IMR-90 (cell line): ENCODE measurements around the gene SEC24D. TPM values are rescaled to one million over a fixed set of nuclear protein-coding genes. Genes with fewer than 3 reads are reported as not detected.

Source experiments
- ATAC-seq: fragments of 200-7000 bp; cut with Tn5 transposase; 2 replicates; pipeline ENCODE4 v1.9.1; 2020; ENCODE audit warnings: low read depth, mild to moderate bottlenecking, moderate library complexity
- BruUV-seq: library from RNA; stranded (reverse); fragments of 400-500 nt; replicated peaks from 2 replicates; lab custom pipeline; 2021; lab: Mats Ljungman, UMichigan
- CTCF ChIA-PET: fragments of 300-600 bp; formaldehyde crosslinking; extraction: SDS; loops from one replicate; lab custom pipeline; 2021; ENCODE audit warnings: antibody characterized with exemption; lab: Yijun Ruan, JAX
- POLR2A ChIA-PET: fragments of 300-600 bp; sonication (Branson Sonifier 250); formaldehyde crosslinking; loops from one replicate; lab custom pipeline; 2022; ENCODE audit warnings: antibody characterized with exemption; ENCODE audit not compliant: unreplicated experiment; lab: Charles Lee
- DNase-seq: peaks from one replicate; pipeline ENCODE4 v3.0.0; 2013
- H2AFZ ChIP-seq: replicated peaks from 2 replicates; pipeline ENCODE3; 2013; ENCODE audit warnings: low read length, mild to moderate bottlenecking; ENCODE audit not compliant: poor library complexity
- H2AK5ac ChIP-seq: 2 replicates; pipeline ENCODE4 v1.6.1; 2013; ENCODE audit warnings: low read depth, low read length, inconsistent platforms
- H2AK9ac ChIP-seq: replicated peaks from 2 replicates; pipeline ENCODE3; 2013; ENCODE audit warnings: mild to moderate bottlenecking, low read depth, low read length, moderate library complexity; ENCODE audit not compliant: poor library complexity
- H2BK120ac ChIP-seq: 2 replicates; pipeline ENCODE4 v1.6.1; 2013; ENCODE audit warnings: low read depth, low read length, inconsistent platforms
- H2BK15ac ChIP-seq: 3 replicates; pipeline ENCODE4 v1.6.1; 2013; ENCODE audit warnings: low read depth, low read length, inconsistent platforms
- H2BK20ac ChIP-seq: 2 replicates; pipeline ENCODE4 v1.6.1; 2013; ENCODE audit warnings: low read depth, mild to moderate bottlenecking, inconsistent platforms, low read length, moderate library complexity
- H2BK5ac ChIP-seq: 2 replicates; pipeline ENCODE4 v1.6.1; 2013; ENCODE audit warnings: mild to moderate bottlenecking, low read depth, low read length, inconsistent platforms; ENCODE audit not compliant: poor library complexity, severe bottlenecking
- H3K14ac ChIP-seq: replicated peaks from 2 replicates; pipeline ENCODE4 v1.6.1; 2013; ENCODE audit warnings: low read depth, low read length, inconsistent platforms
- H3K18ac ChIP-seq: 2 replicates; pipeline ENCODE4 v1.6.1; 2013; ENCODE audit warnings: low read depth, low read length, control low read depth
- H3K23ac ChIP-seq: 2 replicates; pipeline ENCODE4 v1.6.1; 2013; ENCODE audit warnings: low read depth, low read length, inconsistent platforms
- H3K27ac ChIP-seq: 2 replicates; pipeline ENCODE4 v1.5.1; 2013; ENCODE audit warnings: mild to moderate bottlenecking, control low read depth, low read length; ENCODE audit not compliant: insufficient read depth
- H3K27me3 ChIP-seq: 2 replicates; pipeline ENCODE4 v1.6.1; 2013; ENCODE audit warnings: low read length; ENCODE audit not compliant: control insufficient read depth, insufficient read depth
- H3K36me3 ChIP-seq: 2 replicates; pipeline ENCODE4 v1.6.1; 2013; ENCODE audit warnings: low read length, mixed read lengths; ENCODE audit not compliant: control insufficient read depth, insufficient read depth
- H3K4ac ChIP-seq: 2 replicates; pipeline ENCODE4 v1.6.1; 2013; ENCODE audit warnings: low read depth, low read length, inconsistent platforms
- H3K4me1 ChIP-seq: 2 replicates; pipeline ENCODE4 v1.6.1; 2013; ENCODE audit warnings: low read length, mixed read lengths; ENCODE audit not compliant: control insufficient read depth, insufficient read depth
- H3K4me2 ChIP-seq: 2 replicates; pipeline ENCODE4 v1.6.1; 2013; ENCODE audit warnings: low read depth, mild to moderate bottlenecking, control low read depth, low read length, moderate library complexity
- H3K4me3 ChIP-seq: 2 replicates; pipeline ENCODE4 v1.5.1; 2013; ENCODE audit warnings: low read depth, mild to moderate bottlenecking, control low read depth, low read length, moderate library complexity; ENCODE audit not compliant: insufficient read depth
- H3K56ac ChIP-seq: 2 replicates; pipeline ENCODE4 v1.6.1; 2013; ENCODE audit warnings: low read length, inconsistent platforms; ENCODE audit not compliant: insufficient read depth; ENCODE audit errors: extremely low read depth
- H3K79me1 ChIP-seq, 2 experiments: 2 replicates each; pipeline ENCODE4 v1.6.1; 2013; ENCODE audit warnings: low read length in 2 of 2, inconsistent platforms in 1 of 2, low read depth in 1 of 2
- H3K9ac ChIP-seq: 2 replicates; pipeline ENCODE4 v1.6.1; 2013; ENCODE audit warnings: low read depth, low read length, control low read depth
- H3K9me1 ChIP-seq: 2 replicates; pipeline ENCODE4 v1.6.1; 2013; ENCODE audit warnings: low read length, inconsistent platforms; ENCODE audit not compliant: insufficient read depth
- H3K9me3 ChIP-seq: 2 replicates; pipeline ENCODE4 v1.6.1; 2013; ENCODE audit warnings: low read length; ENCODE audit not compliant: control insufficient read depth, insufficient read depth
- H4K20me1 ChIP-seq: 2 replicates; pipeline ENCODE4 v1.6.1; 2013; ENCODE audit warnings: low read length, inconsistent platforms; ENCODE audit not compliant: insufficient read depth
- H4K5ac ChIP-seq: 2 replicates; pipeline ENCODE4 v1.6.1; 2013; ENCODE audit warnings: mild to moderate bottlenecking, low read depth, low read length, control low read depth
- H4K8ac ChIP-seq, 2 experiments: 2 replicates each; pipeline ENCODE4 v1.6.1; 2013; ENCODE audit warnings: low read depth in 2 of 2, low read length in 2 of 2, control low read depth in 1 of 2, inconsistent platforms in 1 of 2
- H4K91ac ChIP-seq: 2 replicates; pipeline ENCODE4 v1.6.1; 2013; ENCODE audit warnings: low read depth, low read length, inconsistent platforms; ENCODE audit not compliant: insufficient read depth
- CEBPB ChIP-seq: IDR thresholded peaks from 2 replicates; pipeline ENCODE4 v1.6.1; 2012; ENCODE audit warnings: low read depth, low read length, improper control_type of control experiment
- CHD1 ChIP-seq: IDR thresholded peaks from 2 replicates; pipeline ENCODE4 v1.6.1; 2012; ENCODE audit warnings: low read depth, low read length, improper control_type of control experiment
- ELK1 ChIP-seq: fragments of 150-350 bp; IDR thresholded peaks from 2 replicates; pipeline ENCODE4 v1.6.1; 2016; ENCODE audit warnings: low read depth, mild to moderate bottlenecking, low read length, moderate library complexity, borderline replicate concordance
- FOS ChIP-seq: fragments of 150-350 bp; IDR thresholded peaks from 2 replicates; pipeline ENCODE4 v1.6.1; 2016; ENCODE audit warnings: low read depth, low read length
- MAFK ChIP-seq: IDR thresholded peaks from 2 replicates; pipeline ENCODE4 v1.6.1; 2012; ENCODE audit warnings: low read depth, low read length, improper control_type of control experiment
- MAZ ChIP-seq: IDR thresholded peaks from 2 replicates; pipeline ENCODE4 v1.6.1; 2012; ENCODE audit warnings: low read depth, mild to moderate bottlenecking, low read length, improper control_type of control experiment, moderate library complexity, borderline replicate concordance
- MXI1 ChIP-seq: IDR thresholded peaks from 2 replicates; pipeline ENCODE4 v1.6.1; 2012; ENCODE audit warnings: low read depth, mild to moderate bottlenecking, low read length, moderate library complexity, borderline replicate concordance
- POLR2A ChIP-seq: IDR thresholded peaks from 2 replicates; pipeline ENCODE4 v1.6.1; 2012; ENCODE audit warnings: mild to moderate bottlenecking, low read depth, low read length
- RCOR1 ChIP-seq: IDR thresholded peaks from 2 replicates; pipeline ENCODE4 v1.6.1; 2012; ENCODE audit warnings: mild to moderate bottlenecking, low read length, improper control_type of control experiment; ENCODE audit not compliant: insufficient replicate concordance
- RFX5 ChIP-seq: IDR thresholded peaks from 2 replicates; pipeline ENCODE4 v1.8.0; 2012; ENCODE audit warnings: low read depth, mild to moderate bottlenecking, low read length, moderate library complexity
- SMC3 ChIP-seq: fragments of 150-350 bp; IDR thresholded peaks from 2 replicates; pipeline ENCODE4 v1.6.1; 2016; ENCODE audit warnings: low read depth, mild to moderate bottlenecking, antibody characterized with exemption, low read length, moderate library complexity
- WGBS, 2 experiments: methylation state at CpG; one replicate each; pipeline versions ENCODE4 v1.1.5 to v1.1.7; 2013; ENCODE audit warnings: missing lambda C conversion rate in 2 of 2; ENCODE audit not compliant: insufficient read length in 1 of 2; ENCODE audit errors: extremely low coverage in 2 of 2; 5-methylcytosine and 5-hydroxymethylcytosine counted together
- dilution Hi-C: fragments of 300-500 bp; cut with HindIII; formaldehyde crosslinking; loops from one replicate; pipeline ENCODE4 v1.14.3; 2018; ENCODE audit warnings: low sequenced_read_pairs; ENCODE audit not compliant: unreplicated experiment
- in situ Hi-C: fragments of 300-500 bp; cut with MboI; formaldehyde crosslinking; loops from 3 replicates; pipeline ENCODE4 v1.14.3; 2019; ENCODE audit warnings: low sequenced_read_pairs, inconsistent platforms, mixed read lengths
- intact Hi-C: fragments of 100-400 bp; cut with micrococcal nuclease; formaldehyde crosslinking; loops from 2 replicates; pipeline ENCODE4 v1.10.0; 2022
- polyA plus RNA-seq, 3 experiments: library from polyadenylated mRNA; depleted of rRNA; stranded (reverse); fragments of >200 nt; gene quantifications; 2 replicates each; pipeline ENCODE4 v1.2.3, GENCODE V29; 2012; ENCODE audit warnings: low replicate concordance in 1 of 3
- total RNA-seq: library from RNA; depleted of rRNA; stranded (reverse); fragments of >200 nt; gene quantifications from 2 replicates; pipeline ENCODE4 v1.2.3, GENCODE V29; 2012
- TF ChIP-seq, protein P1 (sequence below): conservative IDR thresholded peaks from 2 replicates; pipeline ENCODE4 v1.5.1; 2012; ENCODE audit warnings: mild to moderate bottlenecking, low read depth, low read length, improper control_type of control experiment
- TF ChIP-seq, protein P2 (sequence below): fragments of 150-350 bp; IDR thresholded peaks from 2 replicates; pipeline ENCODE4 v1.6.1; 2017; ENCODE audit warnings: mild to moderate bottlenecking, antibody characterized with exemption, low read length, low read depth

Gene SEC24D
- total and polyA plus RNA-seq, 2 of the 4 experiments (the other 2 are of a cell fraction): 93.2 to 111 TPM

GRCh38 chr4:118829107-118829506 lies 6.8 kb downstream of the SEC24D start:
- POLR2A ChIA-PET: no interaction called here
- Histone ChIP-seq H3K4ac (no peak overlapping the region), H3K4me1 (peaks cover 16% of the 10 kb centered on the region), H2BK20ac (no peak overlapping the region), H2BK15ac (no peak overlapping the region), H3K9me3 (no peaks in the 10 kb centered on the region), H2BK5ac (no peak overlapping the region), H3K27ac (no peak overlapping the region), H3K27me3 (no peaks in the 10 kb centered on the region), H3K9ac (no peak overlapping the region), H3K18ac (no peak overlapping the region), H3K56ac (no peak overlapping the region), H2AFZ (no peak overlapping the region), H3K9me1 (peaks cover 20% of the 10 kb centered on the region), H3K4me3 (no peak overlapping the region), H2AK9ac (no peak overlapping the region), H4K5ac (no peak overlapping the region), H4K8ac (no peak overlapping the region), H3K4me2 (no peak overlapping the region), H4K20me1 (peaks cover 95% of the 10 kb centered on the region), H2BK120ac (no peak overlapping the region), H3K23ac (no peak overlapping the region), H3K36me3 (peaks cover 52% of the 10 kb centered on the region), H2AK5ac (no peak overlapping the region), H4K91ac (no peak overlapping the region), H3K79me1 (peaks cover 0 to 38% of the 10 kb centered on the region in 2 experiments; a peak in 2 of 4 replicates), H3K14ac (no peak overlapping the region)
- in situ Hi-C loops: no loop called here
- BruUV-seq: no TSS peak
- intact Hi-C loops: no loop called here
- CTCF ChIA-PET: no interaction called here
- dilution Hi-C loops: no loop called here
- no peak for ATAC-seq
- 86% methylated on average over 1 of the region's 2 CpGs; no CpG with 5 or more reads in 1 of the 2 experiments for WGBS, 2 experiments
- TF ChIP-seq RCOR1 (no peak), CHD1 (no peak), POLR2A (no peak), SMC3 (no peak), ELK1 (no peak), MAZ (no peak), RFX5 (no peak), CEBPB (no peak), MAFK (no peak), FOS (no peak), MXI1 (no peak)
- TF ChIP-seq, protein P1, sequence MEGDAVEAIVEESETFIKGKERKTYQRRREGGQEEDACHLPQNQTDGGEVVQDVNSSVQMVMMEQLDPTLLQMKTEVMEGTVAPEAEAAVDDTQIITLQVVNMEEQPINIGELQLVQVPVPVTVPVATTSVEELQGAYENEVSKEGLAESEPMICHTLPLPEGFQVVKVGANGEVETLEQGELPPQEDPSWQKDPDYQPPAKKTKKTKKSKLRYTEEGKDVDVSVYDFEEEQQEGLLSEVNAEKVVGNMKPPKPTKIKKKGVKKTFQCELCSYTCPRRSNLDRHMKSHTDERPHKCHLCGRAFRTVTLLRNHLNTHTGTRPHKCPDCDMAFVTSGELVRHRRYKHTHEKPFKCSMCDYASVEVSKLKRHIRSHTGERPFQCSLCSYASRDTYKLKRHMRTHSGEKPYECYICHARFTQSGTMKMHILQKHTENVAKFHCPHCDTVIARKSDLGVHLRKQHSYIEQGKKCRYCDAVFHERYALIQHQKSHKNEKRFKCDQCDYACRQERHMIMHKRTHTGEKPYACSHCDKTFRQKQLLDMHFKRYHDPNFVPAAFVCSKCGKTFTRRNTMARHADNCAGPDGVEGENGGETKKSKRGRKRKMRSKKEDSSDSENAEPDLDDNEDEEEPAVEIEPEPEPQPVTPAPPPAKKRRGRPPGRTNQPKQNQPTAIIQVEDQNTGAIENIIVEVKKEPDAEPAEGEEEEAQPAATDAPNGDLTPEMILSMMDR: no peak
- TF ChIP-seq, protein P2, sequence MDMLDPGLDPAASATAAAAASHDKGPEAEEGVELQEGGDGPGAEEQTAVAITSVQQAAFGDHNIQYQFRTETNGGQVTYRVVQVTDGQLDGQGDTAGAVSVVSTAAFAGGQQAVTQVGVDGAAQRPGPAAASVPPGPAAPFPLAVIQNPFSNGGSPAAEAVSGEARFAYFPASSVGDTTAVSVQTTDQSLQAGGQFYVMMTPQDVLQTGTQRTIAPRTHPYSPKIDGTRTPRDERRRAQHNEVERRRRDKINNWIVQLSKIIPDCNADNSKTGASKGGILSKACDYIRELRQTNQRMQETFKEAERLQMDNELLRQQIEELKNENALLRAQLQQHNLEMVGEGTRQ: no peak
- no peak for DNase-seq
